ENCODE results near the gene MORN4.
A peak's percentile ranks its signal among the peaks of the same experiment; 100 is the strongest.

Gene MORN4

DNA sequence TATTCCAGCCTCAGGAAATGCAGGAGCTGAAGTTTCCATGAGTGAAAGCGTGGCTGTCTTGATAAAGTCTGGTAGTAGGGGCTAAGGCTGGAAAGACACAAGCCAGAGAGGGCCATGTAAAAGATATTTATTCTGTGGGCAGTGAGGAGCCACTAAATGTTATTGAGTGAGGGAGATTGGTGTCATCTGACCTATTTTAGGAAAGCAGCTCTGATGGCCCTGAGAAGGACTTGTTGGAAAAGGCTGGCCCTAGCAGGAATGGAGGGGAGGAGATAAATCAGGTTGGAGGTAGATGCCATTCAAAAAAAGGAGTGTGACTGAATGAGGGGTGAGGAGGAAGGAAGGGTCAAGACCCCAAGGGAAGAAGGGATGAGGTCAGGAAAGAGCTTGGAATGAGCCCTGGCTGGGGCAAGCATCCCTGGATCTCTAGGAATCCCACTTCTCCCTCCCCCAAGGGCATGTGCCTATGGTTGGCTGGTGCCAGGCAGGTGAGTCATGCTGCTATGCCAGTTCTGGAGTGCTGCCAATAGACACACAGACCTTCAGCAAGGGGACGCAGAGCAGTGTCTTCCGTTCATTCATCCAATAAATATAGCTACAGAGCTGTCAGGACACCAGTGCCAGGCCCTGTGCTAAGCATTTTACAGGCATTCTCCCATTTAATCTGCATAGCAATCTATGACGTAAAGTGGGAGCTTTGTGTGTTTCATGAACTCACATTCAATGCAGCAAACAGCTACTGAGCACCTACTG, 58.8 kb downstream of the MORN4 start:
- ATAC-seq (no peak), DNase-seq (no peak)
- no peak overlapping the region for H3K27ac Mint-ChIP-seq
- H3K27me3 Mint-ChIP-seq, result no peaks in the 10 kb centered on the region
- H3K4me3 Mint-ChIP-seq, result no peak overlapping the region
- no peaks in the 10 kb centered on the region for H3K4me1 Mint-ChIP-seq
- no peaks in the 10 kb centered on the region for H3K9me3 Mint-ChIP-seq

DNA sequence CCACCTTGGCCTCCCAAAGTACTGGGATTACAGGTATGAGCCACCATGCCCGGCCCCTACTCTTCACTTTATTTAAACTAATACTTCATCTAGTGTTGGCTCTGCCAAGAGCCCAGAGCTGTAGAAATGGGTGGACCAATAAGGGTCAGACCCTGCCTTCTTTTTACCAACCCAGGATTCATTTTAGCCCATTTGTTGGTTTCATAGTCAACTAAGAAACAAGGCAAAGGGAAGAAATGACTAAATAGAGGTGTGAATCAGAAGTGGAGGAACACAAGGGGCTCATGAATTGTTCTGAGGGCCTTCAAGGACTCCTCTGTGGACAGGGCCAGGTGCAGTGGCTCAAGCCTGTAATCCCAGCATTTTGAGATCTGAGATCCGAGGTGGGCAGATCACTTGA, 59.6 kb downstream of the MORN4 start:
- no peak for DNase-seq
- Mint-ChIP-seq H3K27ac (no peak overlapping the region), H3K4me3 (no peak overlapping the region), H3K9me3 (no peaks in the 10 kb centered on the region), H3K27me3 (no peaks in the 10 kb centered on the region), H3K4me1 (no peaks in the 10 kb centered on the region)
- ATAC-seq, result no peak

DNA sequence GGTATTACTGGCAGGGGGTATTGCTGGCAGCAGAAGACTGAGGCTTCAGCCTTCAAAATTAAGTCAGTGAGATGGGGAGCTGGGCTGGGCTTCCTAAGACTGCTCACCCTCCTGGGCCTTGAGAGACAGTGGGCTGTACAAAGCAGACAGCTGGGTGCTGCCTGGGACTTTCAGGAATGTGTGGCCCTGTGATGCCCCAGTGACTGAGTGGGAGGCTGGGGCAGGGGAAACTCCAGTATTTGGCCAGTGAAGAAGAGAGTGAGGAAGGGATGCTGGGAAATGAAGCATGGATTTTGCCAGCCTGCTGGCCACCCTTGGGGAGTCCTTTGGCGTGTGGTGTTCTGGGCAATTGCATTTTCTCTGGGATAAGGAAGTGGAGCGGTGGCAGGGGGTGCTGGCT, 60.3 kb downstream of the MORN4 start:
- no peak overlapping the region for H3K4me3 Mint-ChIP-seq
- H3K27me3 Mint-ChIP-seq, result no peaks in the 10 kb centered on the region
- ATAC-seq (no peak), DNase-seq (no peak)
- H3K27ac Mint-ChIP-seq, result no peak overlapping the region
- no peaks in the 10 kb centered on the region for H3K4me1 Mint-ChIP-seq
- no peaks in the 10 kb centered on the region for H3K9me3 Mint-ChIP-seq

DNA sequence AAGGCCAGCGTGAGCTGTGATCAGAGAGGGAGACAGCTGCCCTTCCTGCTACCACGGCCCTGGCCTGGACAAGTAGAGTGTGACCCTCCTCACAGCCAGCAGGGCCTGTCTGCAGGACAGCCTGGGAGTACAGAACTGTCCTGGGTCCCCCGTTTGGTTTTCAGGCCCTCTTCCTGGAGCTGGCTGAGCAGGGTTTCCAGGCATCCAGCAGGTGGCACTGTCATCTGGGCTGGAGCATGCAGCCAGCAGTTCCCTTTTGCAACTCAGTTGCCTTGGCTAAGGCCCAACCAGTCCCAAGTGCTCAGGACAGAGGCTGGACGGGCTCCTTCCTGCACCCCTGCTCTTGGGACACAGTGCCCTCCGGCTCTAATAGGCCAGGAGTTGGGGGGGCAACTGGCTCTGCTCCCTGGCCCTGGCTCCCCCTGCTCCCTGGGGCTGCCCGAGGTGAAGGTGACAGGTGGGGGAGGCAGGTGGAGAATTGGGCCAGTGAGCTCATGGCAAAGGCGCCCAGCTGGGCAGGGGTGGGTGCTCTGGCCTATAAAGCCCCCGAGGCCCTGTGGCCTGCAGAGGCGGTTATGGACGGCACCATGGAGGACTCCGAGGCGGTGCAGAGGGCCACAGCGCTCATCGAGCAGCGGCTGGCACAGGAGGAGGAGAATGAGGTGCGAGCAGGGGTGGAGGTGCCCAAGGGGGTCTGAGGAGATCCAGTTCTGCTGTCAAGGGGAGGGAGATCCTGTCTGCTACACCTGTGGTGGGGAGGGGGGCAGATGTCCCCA, 60.9 kb downstream of the MORN4 start, which contains the start of gene ANKRD2:
TSS of gene ANKRD2 (plus strand) at position 566 of the 776 bp plus-strand sequence. CDS start at position 576, 10 bp downstream.
- Mint-ChIP-seq H3K9me3 (no peaks in the 10 kb centered on the region), H3K27ac (no peak within 1 kb of the TSS), H3K4me3 (no peak within 1 kb of the TSS), H3K27me3 (no peaks in the 10 kb centered on the region), H3K4me1 (no peaks in the 10 kb centered on the region)
- peak; percentile 48 to 55 for DNase-seq
- ATAC-seq, result peak; percentile 82

DNA sequence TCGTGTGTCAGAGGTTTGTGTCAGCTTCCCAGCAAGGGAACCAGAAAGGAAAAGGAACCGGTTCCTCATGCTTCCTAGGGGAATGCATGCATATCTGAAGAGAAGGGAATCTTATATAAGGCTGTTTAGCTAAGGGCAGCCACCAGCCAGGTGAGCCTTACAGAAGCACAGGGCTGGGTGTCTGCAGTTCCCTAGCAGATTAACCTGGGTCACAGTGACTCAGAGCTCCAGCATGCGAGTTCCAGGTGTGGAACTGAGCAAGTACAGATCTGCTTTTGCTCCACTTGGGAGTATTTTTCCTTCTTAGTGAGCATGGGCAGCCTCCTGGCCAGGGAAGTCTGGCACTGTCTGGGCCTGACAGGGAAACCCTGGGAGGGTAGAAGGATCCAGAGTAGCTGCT, 61.7 kb downstream of the MORN4 start:
- H3K27ac Mint-ChIP-seq, result no peak overlapping the region
- ATAC-seq, result no peak
- no peaks in the 10 kb centered on the region for H3K9me3 Mint-ChIP-seq
- H3K4me1 Mint-ChIP-seq, result no peaks in the 10 kb centered on the region
- DNase-seq, result no peak
- H3K27me3 Mint-ChIP-seq, result no peaks in the 10 kb centered on the region
- H3K4me3 Mint-ChIP-seq, result no peak overlapping the region

DNA sequence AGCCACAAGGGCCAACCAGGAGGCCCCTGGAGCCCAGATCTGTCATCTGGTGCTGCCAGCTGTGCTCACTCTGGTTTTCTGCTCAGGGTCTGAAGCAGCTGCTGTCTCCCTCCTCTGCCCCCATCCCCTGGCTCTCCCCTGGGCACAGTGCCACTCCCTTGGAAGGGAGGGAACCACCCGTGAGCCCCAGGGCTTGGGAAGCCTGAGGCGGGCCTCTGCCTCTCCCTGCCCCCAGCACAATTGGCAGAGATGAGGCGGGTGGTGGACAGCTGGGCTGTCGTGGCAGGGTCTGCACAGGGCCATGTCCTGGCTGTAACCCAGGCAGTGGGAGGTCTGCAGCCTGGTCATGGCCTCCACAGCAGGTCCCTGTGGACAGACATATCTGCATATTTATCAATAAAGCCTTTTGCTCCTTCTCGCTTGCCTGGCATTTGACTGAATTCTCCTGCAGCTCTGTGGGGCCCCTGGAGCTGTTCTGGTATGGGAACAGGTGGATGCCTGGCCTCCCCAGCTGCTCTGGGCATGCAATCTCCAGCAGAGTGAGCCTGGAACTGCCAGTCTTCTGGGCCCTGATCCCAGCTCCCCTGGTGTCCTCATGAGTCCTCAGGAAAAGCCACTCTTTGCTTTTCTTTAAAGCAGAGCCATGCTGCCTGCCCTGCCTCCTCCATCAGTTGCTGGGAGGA, 62.4 kb downstream of the MORN4 start:
- H3K9me3 Mint-ChIP-seq, result no peaks in the 10 kb centered on the region
- H3K27me3 Mint-ChIP-seq, result no peaks in the 10 kb centered on the region
- no peak overlapping the region for H3K4me3 Mint-ChIP-seq
- no peak for DNase-seq
- no peak overlapping the region for H3K27ac Mint-ChIP-seq
- H3K4me1 Mint-ChIP-seq, result no peaks in the 10 kb centered on the region
- ATAC-seq, result no peak

DNA sequence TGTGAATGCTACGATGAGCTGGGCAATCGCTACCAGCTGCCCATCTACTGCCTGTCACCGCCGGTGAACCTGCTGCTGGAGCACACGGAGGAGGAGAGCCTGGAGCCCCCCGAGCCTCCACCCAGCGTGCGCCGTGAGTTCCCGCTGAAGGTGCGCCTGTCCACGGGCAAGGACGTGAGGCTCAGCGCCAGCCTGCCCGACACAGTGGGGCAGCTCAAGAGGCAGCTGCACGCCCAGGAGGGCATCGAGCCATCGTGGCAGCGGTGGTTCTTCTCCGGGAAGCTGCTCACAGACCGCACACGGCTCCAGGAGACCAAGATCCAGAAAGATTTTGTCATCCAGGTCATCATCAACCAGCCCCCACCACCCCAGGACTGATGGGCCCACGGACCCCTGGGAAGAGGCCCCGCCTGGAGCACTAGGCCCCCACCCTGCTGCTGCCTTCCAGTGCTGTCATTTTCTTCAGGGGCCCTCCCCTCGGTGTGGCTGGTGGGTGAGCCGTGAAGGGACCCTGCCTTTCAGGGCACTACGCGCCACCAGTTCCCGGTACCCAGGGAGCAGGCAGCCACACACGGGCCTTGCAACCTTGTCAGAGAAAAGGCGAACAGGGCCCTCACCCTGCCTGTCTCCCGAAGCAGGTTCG, 63.0 kb downstream of the MORN4 start:
- no peak overlapping the region for H3K27ac Mint-ChIP-seq
- no peak for DNase-seq
- H3K9me3 Mint-ChIP-seq, result no peaks in the 10 kb centered on the region
- H3K4me1 Mint-ChIP-seq, result no peaks in the 10 kb centered on the region
- no peak for ATAC-seq
- no peaks in the 10 kb centered on the region for H3K27me3 Mint-ChIP-seq
- no peak overlapping the region for H3K4me3 Mint-ChIP-seq

DNA sequence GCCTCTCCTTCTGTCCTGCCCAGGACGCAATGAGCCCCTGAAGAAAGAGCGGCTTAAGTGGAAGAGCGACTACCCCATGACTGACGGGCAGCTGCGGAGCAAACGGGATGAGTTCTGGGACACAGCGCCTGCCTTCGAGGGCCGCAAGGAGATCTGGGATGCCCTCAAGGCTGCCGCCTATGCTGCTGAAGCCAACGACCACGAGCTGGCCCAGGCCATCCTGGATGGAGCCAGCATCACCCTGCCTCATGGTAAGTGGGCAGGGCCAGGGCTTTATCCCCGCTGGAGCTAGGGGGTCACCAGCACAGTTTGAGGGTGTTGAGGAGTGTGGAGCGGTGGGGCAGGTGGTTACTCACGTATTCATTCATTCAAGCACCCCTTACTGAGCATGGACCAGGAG, 65.4 kb downstream of the MORN4 start:
- DNase-seq (no peak), ATAC-seq (no peak)
- no peaks in the 10 kb centered on the region for H3K27me3 Mint-ChIP-seq
- no peaks in the 10 kb centered on the region for H3K4me1 Mint-ChIP-seq
- no peaks in the 10 kb centered on the region for H3K9me3 Mint-ChIP-seq
- no peak overlapping the region for H3K27ac Mint-ChIP-seq
- H3K4me3 Mint-ChIP-seq, result no peak overlapping the region

DNA sequence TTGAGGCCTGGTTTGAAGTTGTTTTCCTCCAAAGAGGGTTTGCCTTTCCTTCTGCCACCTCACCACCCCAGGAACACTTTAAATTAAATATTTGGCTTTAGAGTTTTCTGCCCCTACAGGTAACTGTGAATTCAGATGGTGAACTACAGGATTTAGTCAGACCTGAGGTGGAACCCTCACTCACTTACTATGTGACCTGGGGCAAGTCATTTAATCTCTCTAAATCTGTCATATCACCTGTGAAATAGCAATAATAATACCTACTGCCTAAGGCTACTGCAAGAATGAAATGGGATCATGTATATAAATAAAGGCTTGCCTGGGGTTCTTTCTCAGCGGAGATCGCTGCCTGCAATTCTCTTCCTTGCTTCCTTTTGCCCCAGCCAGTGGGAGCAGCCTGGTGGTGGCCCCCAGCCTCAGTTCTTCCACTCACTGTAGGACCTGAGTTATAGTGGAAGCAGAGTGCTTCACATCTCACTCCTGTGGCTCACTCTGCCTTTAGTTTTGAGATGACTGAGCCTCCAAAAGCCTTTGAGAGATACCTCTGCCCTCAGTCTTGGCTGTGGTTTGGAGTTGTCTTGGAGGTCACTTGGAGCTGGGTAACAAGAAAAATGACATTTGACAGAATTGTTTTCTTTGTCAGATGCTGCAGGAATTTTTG, 66.8 kb downstream of the MORN4 start:
- H3K4me1 Mint-ChIP-seq, result no peaks in the 10 kb centered on the region
- H3K4me3 Mint-ChIP-seq, result no peak overlapping the region
- peak; percentile 52 for ATAC-seq
- no peaks in the 10 kb centered on the region for H3K27me3 Mint-ChIP-seq
- H3K9me3 Mint-ChIP-seq, result no peaks in the 10 kb centered on the region
- no peak for DNase-seq
- peak overlapping the region in 1 of 2 donors; percentile 79 for H3K27ac Mint-ChIP-seq

DNA sequence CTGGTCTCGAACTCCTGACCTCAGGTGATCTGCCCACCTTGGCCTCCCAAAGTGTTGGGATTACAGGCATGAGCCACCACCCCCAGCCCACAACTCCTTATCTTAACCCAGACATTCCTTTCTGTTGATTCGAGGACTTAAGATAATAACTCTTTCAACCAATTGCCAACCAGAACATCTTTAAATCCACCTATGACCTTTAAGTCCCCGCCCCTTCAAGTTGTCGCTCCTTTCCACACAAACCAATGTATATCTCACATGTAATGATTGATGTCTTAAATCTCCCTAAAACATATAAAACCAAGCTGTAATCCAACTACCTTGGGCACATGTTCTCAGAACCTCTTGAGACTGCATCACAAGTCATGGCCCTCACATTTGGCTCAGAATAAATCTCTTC, 68.5 kb downstream of the MORN4 start:
- DNase-seq (no peak), ATAC-seq (no peak)
- Mint-ChIP-seq H3K9me3 (no peaks in the 10 kb centered on the region), H3K4me3 (no peak overlapping the region), H3K27me3 (no peaks in the 10 kb centered on the region), H3K27ac (no peak overlapping the region), H3K4me1 (no peaks in the 10 kb centered on the region)
